NOMO-1 treated with DMSO at 0.1 percent for 48 hours (cell line): ENCODE measurements around the gene SLC48A1.
A peak's percentile ranks its signal among the peaks of the same experiment; 100 is the strongest.

Experiments
- DNase-seq: peaks from one replicate; lab custom pipeline; 2025; ENCODE audit not compliant: unreplicated experiment; lab: John Stamatoyannopoulos, UW

Gene SLC48A1

DNA sequence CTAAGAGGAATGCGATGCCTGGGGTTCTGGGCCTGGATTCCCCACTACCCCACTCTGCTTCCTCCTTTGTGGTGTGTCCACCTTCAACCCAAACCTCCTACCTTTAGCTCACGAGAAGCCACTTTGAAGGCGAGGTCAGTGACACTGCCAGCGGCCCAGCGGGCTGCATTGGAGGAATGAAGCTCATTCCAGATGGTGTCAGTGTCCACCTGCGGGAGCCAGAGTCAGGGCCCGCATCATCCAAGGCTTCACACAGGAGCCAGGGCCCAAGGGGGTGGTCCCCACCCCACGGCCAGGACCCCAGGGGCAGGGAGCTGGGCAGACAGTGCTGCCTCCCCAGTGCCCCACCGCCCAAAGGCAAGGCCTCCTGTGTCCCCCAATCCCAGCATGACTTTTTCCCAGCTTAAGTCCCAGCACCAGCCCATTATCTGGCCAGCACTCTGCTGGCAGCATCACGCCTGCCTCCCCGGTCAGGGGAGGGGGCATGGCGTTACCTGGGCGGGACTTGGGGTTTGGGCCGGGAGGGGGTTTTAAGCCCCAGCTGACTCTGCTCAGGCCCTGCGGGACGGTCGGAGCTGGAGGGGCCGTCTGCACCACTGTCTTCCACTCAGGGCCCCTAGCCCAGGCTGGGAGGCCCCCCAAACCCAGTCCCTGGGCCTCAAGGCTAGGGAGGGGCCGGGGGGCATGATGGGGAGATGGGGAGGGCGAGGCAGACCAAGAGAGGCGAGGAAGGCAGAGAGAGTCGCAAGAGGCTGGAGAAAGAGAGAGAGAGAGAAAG is 16.9 kb downstream of the SLC48A1 start:
- DNase-seq: no peak

DNA sequence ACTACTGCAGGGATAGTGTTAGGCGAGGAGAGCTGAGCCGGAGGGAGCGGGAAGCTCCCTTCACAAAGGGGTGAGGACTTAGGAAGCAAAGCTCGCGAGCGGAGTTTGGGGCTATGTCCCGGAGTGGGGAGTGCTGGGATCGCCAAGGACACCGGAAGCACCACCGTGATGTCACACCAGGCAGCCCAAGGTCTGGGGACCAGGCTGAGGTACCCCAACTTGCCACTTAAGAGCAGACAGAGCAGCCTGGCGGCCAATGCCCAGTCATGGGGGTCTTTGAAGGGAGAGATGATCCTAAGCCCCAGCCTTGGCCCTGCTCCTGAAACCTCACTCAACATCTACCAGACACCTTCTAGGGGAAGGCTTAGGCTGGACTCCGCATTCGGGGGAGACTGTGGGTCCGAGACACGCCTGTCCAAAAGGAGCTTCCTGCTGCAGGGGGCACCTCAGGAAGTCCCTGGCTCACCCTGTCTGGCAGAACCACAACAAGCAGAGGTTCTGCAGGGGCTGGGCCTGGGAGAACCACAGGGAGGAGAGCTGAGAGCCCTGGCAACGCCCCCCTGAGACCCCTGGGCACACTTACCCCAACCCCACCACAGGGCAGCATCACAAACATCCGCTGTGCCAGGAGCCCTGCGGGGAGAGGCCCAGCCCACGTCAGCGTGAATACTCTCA is 17.8 kb downstream of the SLC48A1 start:
- DNase-seq: no peak

DNA sequence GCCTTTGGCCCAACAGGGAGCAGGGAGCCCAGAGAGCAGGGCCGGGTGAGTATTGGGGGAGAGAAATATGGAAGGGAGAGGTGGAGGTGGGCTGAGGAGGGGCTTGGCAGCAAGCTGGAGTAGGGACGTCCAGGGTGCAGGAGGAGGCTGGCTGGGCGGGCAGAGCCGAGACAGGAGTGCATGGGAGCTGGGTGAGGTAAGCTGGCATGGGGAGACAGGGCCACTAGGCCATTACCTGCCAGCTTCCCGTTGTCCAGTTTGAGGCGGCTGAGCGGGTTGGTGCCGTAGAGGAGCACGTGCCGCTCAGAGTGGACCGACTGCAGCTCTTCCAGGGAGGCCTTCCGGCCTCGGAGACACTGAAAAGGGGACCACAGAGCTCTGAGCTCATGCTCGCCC is 18.3 kb downstream of the SLC48A1 start:
- no peak for DNase-seq

DNA sequence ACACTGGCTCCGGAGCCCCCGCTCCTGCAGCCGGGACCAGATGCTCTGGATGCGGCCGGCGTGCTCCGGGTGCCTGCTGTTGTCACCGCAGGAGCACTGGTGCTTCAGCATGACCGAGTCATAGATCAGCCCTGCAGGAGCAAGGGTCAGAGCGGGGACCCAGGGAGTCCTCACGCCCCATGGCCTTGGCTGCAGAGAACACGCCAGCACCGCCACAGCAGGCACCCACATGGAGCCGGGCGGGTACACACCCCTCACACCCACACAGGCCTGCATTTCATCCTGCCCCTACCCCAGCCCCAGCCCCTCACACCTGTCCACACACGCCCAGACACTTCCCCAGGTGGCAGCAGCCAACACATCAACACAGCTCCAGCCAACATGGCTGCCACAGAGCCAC is 18.8 kb downstream of the SLC48A1 start:
- no peak for DNase-seq

DNA sequence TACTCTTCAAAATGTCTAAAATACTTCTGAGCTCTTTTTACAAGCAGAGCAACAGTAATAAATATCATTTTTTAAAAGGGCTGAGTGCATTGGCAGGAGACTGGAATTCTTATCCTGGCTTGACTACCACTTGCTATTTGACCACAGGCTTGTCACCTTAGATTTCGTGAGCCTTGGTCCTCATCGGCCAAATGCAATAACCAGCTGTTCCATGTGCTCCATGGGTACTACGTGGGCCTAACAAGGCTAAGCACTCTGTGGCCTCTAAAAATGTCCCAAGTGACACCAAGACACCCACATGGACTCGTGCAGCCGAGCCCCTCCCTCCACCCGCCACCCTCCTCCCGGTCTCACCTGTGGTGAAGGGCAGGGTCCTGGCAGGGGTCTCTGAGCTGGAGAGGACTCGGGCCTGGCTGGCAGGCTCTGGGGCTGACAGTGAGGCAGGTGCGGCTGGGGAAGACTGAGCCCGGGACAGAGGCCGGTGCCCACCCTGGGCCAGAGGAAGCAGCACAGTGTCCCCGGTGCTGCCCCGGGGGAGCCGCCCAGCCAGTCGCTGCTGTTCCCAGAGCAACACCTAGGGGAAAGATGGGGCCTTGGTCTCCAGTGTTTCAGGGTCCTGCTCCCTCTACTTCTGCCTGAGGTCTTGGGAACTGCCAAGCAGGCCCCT is 20.1 kb downstream of the SLC48A1 start:
- DNase-seq: no peak

DNA sequence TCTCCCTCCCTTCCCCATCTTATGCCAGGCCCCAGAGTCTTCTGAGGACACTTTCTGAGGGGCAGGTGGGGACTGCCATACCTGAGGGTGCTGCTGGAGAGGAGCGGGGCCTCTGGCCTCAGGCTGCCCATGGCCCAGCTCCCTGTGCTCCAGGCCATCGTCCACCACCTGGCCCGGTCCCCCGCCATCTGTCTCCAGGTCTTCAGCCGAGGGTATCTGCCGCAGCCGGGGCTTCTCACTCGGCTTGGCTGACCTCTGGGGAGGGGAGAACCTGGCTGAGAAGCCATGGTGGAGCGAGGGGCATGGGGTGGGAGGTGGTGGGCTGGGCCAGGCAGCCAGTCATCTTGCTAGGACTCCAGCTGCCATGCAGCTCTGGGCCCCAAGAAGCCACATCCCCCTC is 21.6 kb downstream of the SLC48A1 start:
- DNase-seq: no peak

DNA sequence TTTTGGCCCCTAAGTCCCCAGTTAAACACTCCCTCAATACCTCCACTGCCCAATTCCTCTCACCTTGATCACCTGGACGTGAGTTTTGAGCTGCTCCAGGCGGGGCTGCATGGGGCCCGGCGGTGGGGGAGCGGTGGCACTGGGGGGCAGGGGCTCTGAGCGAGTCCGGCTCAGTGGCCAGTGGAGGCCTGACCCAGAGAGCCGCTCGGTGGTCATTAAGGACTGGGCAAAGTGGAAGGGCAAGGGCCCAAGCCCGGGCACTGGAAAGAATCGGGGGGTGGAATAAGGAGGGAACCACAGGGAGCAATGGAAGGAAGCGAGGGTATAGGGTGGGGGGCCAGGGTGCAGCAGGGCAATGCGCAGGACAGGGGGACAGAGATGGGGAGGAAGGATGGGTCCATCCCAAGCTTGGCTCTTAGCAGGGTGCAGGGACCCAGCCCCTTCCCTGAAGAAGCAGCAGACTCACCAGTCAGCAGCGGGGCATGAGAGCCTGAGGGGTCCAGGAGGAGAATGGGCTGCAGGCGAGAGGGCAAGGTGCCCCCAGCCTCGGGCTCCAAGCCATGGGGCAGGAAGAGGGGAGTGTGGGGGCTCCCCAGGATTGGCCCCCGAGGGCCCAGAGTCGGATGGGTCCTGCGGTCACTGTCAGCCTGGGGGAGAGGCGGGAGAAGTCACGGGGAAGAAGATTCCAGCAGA is 22.2 kb downstream of the SLC48A1 start:
- no peak for DNase-seq

DNA sequence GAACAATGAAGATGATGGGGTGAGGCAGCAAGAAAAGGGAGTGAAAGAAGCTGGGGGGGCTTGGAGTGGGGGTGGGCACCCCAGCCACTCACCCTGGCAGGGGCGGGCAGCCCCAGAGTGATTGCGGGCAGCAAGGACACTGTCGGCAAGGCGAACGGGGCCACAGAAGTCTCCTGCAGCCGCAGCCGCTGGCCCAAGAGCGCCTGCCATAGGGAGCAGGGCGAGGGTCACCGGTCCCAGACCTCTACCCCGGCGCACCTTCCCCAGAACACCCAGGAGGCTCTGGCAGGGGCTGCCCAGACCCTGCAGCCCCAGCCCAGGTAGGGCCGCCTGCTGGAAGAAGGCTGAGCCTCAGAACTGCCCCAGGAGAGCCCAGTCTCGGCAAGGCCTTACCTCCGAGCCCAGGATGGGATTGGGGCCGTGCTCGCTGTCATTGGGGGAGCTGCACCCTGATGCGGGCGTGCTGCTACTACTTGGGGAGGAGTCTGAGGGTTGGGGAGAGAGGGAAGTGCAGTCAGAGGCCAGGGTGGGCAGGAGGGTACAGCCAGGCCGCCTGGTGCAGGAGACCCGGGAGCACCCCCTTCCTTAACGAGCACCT is 22.9 kb downstream of the SLC48A1 start:
- no peak for DNase-seq

DNA sequence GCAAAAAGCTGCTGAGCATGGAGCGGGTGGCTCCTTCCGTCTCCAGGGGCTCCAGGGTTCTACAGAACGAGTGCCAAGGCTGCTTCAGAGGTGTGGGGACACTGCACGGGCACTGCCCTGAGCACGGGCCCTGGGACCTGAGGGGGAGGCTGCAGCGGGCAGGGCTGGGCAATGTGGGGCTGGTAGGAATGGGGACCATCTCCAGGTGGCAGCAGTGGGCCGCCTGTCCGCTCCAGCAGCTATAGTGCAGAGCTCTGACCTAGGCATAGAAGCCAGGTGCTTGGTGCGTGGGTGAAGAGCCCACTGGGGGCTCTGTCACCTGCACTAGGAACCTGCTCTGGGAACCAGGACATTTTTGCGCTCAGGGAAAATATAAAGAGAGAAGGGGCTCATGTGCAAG is 24.4 kb downstream of the SLC48A1 start:
- no peak for DNase-seq

DNA sequence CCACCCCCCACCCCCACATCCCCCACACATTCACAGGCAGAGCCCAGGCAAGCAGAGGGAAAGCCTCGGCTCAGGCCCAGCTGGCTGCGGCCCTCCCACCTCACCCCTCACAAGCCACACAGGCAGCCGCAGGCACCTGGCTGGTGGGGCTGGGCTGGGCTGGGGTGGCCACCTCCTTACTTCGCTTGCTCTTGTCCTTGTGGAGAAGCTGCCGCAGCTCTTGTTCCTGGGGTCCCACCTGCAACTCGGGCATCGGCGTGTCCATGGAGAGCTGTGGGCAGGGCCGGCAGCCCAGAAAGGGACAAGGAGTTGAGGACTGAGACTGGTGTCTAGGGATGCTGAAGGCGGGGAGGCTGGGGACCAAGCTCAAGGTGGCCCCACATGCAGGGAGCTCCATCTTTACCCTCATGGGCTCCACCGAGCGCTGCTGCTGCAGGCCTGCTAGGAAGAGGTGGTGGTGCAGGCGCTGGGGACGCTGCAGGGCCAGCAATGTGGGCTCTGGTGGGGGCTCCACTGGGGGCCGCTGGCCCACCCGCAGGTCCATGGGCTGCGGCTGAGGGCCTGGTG is 25.4 kb downstream of the SLC48A1 start:
- no peak for DNase-seq

DNA sequence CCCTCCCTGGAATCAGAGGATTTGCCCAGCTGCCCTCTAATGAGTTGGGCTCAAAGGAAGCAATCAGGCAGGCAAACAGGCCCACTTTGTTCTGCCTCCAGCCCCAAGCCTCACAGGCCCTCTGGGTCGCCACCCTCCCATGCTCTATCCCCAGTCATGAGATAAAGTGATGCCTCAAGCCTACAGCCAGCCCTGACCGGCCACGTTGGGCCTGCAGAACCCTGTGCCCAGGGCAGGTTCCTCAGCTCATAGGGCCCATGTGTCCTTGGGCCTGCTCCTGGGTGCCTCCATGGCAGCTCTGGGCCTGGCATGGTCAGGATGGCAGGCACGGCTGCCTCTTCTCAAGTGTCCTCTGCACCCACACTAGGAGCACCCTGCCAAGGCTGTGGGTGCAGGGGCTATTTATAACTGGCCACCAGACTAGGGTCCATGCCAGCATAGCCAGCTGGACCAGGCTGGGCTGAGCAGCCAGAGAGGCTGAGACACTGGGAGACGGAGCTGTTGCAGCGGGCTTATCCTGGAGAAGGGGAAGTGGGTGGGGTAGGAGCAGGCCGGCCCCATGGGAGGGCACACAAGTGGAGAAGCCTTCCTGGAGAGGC is 26.4 kb downstream of the SLC48A1 start:
- no peak for DNase-seq

DNA sequence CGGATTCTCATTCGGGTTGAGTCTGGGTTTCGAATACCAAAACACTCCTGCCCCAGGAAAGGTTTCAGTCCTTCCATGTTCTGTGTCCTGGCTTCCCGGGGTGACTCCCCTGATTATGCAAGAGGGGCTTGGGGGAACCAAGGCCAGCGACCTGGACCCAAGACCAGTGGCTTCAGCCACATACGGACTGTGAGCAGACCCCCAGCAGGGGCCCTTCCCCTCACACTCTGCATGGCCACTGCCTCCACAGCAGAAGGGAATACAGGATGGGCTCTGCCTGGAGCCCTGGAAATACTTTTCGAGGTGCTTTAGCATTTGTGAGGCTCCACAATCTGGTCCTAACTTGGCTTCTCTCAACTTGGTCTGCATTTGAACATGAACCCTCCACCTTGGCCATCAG is 27.5 kb downstream of the SLC48A1 start:
- no peak for DNase-seq

DNA sequence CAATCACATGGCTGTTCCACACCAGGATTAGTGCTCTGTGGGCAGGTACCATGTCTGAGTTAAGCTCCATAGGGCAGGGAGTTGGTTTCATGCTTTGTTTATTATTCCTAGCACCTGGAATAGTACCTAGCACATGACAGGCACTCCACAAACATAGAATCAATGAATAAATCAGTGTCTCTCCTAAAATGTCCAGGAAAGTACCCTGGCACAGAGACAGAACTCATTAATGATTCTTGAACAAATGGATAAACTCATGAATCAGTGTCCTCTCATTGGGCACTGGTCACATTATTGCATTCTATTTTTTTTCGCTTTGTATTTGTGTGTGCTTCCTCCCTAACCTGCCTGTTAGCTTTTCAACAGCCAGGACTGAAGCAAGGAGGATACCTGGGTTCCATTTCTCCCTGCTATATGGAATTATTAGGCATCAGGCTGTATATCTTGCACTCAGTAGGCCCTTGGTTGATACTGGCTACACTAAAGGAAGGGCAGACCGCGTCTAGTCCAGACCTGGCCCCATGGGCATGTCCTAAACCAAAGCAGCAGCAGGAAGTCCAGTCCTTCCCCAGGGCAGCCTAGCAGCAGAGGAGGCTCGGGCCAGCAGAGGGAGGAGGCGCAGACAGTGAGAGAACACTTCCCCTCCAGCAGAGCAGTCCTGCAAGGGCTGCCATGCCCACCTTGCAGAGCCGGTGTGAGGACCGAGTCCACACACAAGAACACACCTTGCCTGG is 28.3 kb downstream of the SLC48A1 start:
- DNase-seq: peak; percentile 51

DNA sequence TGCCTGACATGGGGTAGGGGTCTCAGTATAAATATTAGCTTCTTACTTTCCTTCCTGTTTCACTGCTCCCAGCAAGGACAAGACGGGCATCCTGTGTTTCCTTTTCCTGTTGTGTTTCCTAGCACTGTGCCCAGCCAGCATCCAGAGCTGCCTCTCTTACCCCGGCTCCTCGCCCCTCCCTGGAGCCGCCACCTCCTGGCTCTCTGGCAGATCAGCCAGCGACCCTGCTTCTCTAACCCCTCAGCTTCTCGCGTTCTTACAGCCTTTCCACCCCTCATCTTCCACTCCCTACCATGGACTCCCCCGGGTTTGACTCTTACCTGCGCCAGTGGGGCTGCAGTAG is 28.8 kb downstream of the SLC48A1 start:
- no peak for DNase-seq

DNA sequence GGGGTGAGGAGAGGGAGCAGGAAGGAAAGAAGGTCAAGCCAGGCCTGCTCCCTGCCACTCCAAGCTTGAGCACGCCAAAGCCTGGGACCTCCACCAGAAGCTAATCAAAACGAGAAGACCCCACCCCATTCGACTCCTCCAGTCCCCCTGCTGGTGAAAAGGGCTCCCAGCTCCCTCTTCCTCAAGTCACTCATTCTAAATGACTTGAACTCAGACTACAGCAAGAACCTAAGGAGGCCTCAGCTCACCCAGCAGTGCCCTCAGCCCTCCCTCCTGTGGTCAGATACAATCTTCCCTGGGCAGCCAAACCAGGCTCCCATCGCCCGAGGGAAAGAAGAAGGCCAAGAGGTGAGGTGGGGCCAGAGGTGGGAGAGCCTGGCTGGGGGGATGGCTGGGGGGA is 29.3 kb downstream of the SLC48A1 start:
- no peak for DNase-seq

DNA sequence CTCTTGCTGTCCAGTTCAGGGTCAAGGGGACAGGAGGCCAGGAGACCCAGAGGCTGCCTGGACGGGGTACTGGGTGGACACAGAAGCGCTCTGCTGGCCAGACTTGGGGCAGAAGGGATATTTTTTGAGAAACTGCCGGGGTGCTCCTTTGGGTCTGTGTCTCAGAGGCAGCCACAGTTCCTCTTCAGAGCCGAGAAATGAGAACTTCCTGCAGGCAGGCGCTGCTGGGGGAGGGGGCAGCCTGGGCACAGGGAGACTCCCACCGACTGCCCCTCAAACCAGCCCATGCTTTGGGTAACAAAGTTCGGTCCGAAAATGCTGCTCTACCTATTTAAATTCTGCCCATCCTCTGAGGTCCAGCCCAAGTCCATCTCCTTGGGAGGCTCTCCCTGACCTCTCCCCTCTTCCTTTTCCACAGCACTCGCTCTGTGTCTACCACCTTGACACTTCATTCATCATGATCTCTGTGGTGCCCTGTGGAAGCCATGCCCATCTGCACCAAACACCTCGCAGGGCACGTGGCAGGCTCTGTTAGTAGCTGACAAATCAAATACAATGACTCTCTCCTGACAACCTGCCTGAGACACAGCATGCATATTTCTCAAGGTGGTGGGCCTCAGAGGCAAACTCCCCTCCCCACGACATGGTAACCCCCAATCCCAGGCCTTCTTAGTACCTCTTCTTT is 30.3 kb downstream of the SLC48A1 start:
- peak; percentile 11 for DNase-seq

DNA sequence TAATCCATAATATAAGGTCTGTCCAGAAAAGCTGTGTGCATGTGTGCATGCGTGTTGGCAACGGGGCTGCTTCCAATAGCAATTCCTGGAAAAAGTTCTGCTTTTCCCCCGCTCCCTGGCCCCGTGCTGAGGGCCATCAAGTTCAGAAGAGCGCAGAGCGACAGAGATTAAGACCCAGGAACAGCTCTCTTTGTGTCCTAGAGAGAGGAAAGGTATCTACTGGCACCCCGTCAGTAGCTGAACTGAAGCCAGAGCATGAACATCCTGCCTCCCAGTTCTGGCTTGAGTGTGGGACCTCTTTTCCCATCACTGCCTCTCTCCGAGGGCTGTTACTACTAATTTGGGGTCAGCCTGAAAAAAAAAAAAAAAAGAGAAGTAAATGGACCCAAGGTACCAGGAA is 31.1 kb downstream of the SLC48A1 start:
- no peak for DNase-seq

DNA sequence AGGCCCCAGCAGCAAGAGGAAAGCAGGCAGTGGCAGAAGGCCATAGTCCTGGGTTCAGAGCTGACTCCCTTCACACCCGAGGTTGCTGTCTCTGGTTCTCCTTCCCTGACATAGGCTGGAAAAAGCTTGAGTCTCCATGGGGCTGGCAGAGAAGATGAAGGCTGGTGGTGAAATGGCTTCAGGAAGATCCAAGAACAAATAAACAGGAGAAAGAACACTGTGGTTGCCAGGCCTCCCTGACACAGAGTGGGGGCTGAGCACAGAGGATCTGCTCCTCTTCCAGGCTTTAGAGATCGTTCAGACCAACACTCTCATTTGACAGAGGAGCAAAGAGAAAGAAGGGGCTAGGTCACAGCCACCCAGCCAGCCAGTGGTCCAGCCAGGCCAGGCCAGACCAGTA is 32.4 kb downstream of the SLC48A1 start:
- no peak for DNase-seq

DNA sequence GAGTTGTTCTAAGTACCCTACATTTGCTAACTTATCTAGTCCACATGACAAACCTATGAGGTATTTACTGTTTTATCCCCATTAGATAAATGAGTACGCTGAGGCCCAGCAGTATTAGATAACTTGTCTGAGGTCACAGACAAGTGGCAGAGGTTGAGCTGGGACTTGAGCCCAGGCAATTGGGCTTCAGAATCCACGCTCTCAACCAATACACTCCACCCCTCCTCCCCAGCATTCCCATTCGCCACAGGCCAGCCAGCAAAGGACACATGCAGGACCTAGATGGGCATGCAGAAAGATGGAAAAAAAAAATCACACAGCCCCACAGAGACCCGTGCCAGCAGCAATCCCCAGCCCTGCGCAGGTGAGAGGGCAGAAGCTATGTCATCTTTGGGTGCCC is 34.3 kb downstream of the SLC48A1 start:
- no peak for DNase-seq
